ENCODE data around the gene RGPD8. TPM values are rescaled to one million over a fixed set of nuclear protein-coding genes. Genes with fewer than 3 reads are reported as not detected.
"Not testable (repeated sequence)": the region's sequence is repeated elsewhere in the genome, so short reads cannot be mapped to it uniquely, and the experiment has no call there.

RGPD8 gene
- total RNA-seq, 1 experiment from 2014 or later, result 8.1 TPM

DNA sequence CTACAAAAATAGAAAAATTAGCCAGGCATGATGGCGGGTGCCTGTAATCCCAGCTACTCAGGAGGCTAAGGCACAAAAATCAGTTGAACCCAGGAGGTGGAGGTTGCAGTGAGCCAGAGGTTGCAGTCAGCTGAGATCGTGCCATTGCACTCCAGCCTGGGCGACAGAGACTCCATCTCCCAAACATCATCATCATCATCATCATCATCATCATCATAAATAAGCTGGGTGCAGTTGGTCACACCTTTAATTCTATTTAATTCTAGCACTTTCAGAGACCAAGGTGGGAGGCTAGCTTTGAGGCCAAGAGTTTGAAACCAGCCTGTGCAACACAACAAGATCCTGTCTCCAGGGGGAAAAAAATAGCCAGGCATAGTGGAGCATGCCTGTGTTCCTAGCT is 8.9 kb downstream of the RGPD8 start:
- not testable (repeated sequence) for H3K27ac Mint-ChIP-seq; H3K18ac ChIP-seq (ENCODE audit: insufficient read length, low read depth, low read length); H2BK120ac ChIP-seq (ENCODE audit: low read depth, low read length, poor library complexity, severe bottlenecking); H4K91ac ChIP-seq (ENCODE audit: insufficient read length, low read depth, low read length); H3K9ac ChIP-seq (ENCODE audit: extremely low read depth, insufficient read length, low read length); H2BK12ac ChIP-seq (ENCODE audit: insufficient read length, low read depth, low read length); H4K8ac ChIP-seq (replicated peaks; ENCODE audit: insufficient read length, low read depth, low read length); H3T11ph ChIP-seq (ENCODE audit: low read length); H4K20me1 ChIP-seq (ENCODE audit: control insufficient read depth, insufficient read depth, insufficient read length); H2AK5ac ChIP-seq (ENCODE audit: insufficient read length, low read length); H3K14ac ChIP-seq (ENCODE audit: insufficient read depth, low read length); H3K36me3 Mint-ChIP-seq (ENCODE audit: insufficient read depth in 1 of 3, low read depth in 3 of 3); H3K27me3 ChIP-seq (ENCODE audit: insufficient read depth, low read length); H4K5ac ChIP-seq (ENCODE audit: insufficient read length, low read depth, low read length); H3K4me1 ChIP-seq (ENCODE audit: insufficient read depth, low read length); H3K23me2 ChIP-seq (ENCODE audit: insufficient read length, low read depth, low read length, poor library complexity, severe bottlenecking); H3K79me1 ChIP-seq (ENCODE audit: insufficient read depth, low read depth, low read length, poor library complexity, severe bottlenecking); H3K23ac ChIP-seq (ENCODE audit: insufficient read length, low read depth, low read length); H3K4ac ChIP-seq (ENCODE audit: low read depth, low read length); H2BK20ac ChIP-seq (ENCODE audit: low read depth, low read length, poor library complexity, severe bottlenecking); H3K9me3 Mint-ChIP-seq; H2BK15ac ChIP-seq (ENCODE audit: low read depth, low read length); H3K9me3 ChIP-seq (ENCODE audit: control insufficient read depth, low read depth, low read length); H3K4me1 Mint-ChIP-seq; H2BK5ac ChIP-seq (ENCODE audit: insufficient read length, low read length); DNase-seq; H3K56ac ChIP-seq (ENCODE audit: insufficient read length, low read depth, low read length); H3K4me3 Mint-ChIP-seq; H3K4me2 ChIP-seq (ENCODE audit: insufficient read depth, insufficient read length, low read length); H3K27ac ChIP-seq (ENCODE audit: insufficient read length, low read depth, low read length); H2AFZ ChIP-seq (ENCODE audit: low read length); H3K79me2 ChIP-seq (ENCODE audit: insufficient read depth, low read length); H3K27me3 Mint-ChIP-seq (ENCODE audit: low read depth)
- no CpG with 5 or more reads among the region's 3 CpGs for WGBS (ENCODE audit: extremely low coverage, insufficient read length, low lambda C conversion rate)

GRCh38 chr2:112416860-112417259 is 16.6 kb downstream of the RGPD8 start:
- not testable (repeated sequence) for H3T11ph ChIP-seq (ENCODE audit: low read length); H3K9me3 Mint-ChIP-seq; H3K4me1 ChIP-seq (ENCODE audit: insufficient read depth, low read length); H3K9ac ChIP-seq (ENCODE audit: extremely low read depth, insufficient read length, low read length); H3K27me3 ChIP-seq (ENCODE audit: insufficient read depth, low read length); H3K4me2 ChIP-seq (ENCODE audit: insufficient read depth, insufficient read length, low read length); H3K79me1 ChIP-seq (ENCODE audit: insufficient read depth, low read depth, low read length, poor library complexity, severe bottlenecking); H3K27me3 Mint-ChIP-seq (ENCODE audit: low read depth); DNase-seq; H3K4ac ChIP-seq (ENCODE audit: low read depth, low read length); H3K23me2 ChIP-seq (ENCODE audit: insufficient read length, low read depth, low read length, poor library complexity, severe bottlenecking); H2BK120ac ChIP-seq (ENCODE audit: low read depth, low read length, poor library complexity, severe bottlenecking); H3K56ac ChIP-seq (ENCODE audit: insufficient read length, low read depth, low read length); H3K14ac ChIP-seq (ENCODE audit: insufficient read depth, low read length); H3K36me3 Mint-ChIP-seq (ENCODE audit: insufficient read depth in 1 of 3, low read depth in 3 of 3); H2AK5ac ChIP-seq (ENCODE audit: insufficient read length, low read length); H3K4me1 Mint-ChIP-seq; H3K4me3 Mint-ChIP-seq; H4K8ac ChIP-seq (replicated peaks; ENCODE audit: insufficient read length, low read depth, low read length); H3K27ac Mint-ChIP-seq; H2BK20ac ChIP-seq (ENCODE audit: low read depth, low read length, poor library complexity, severe bottlenecking); H4K5ac ChIP-seq (ENCODE audit: insufficient read length, low read depth, low read length); H2BK12ac ChIP-seq (ENCODE audit: insufficient read length, low read depth, low read length); H4K20me1 ChIP-seq (ENCODE audit: control insufficient read depth, insufficient read depth, insufficient read length); H3K79me2 ChIP-seq (ENCODE audit: insufficient read depth, low read length); H3K23ac ChIP-seq (ENCODE audit: insufficient read length, low read depth, low read length); H3K18ac ChIP-seq (ENCODE audit: insufficient read length, low read depth, low read length); H2BK5ac ChIP-seq (ENCODE audit: insufficient read length, low read length); H2BK15ac ChIP-seq (ENCODE audit: low read depth, low read length); H3K27ac ChIP-seq (ENCODE audit: insufficient read length, low read depth, low read length); H2AFZ ChIP-seq (ENCODE audit: low read length); H3K9me3 ChIP-seq (ENCODE audit: control insufficient read depth, low read depth, low read length); H4K91ac ChIP-seq (ENCODE audit: insufficient read length, low read depth, low read length)
- WGBS (ENCODE audit: extremely low coverage, insufficient read length, low lambda C conversion rate), result no CpG with 5 or more reads among the region's 3 CpGs

All from H9 (cell line).